TTC549 (cell line): ENCODE results near the gene NMBR.
"Not testable (repeated sequence)": the region's sequence is repeated elsewhere in the genome, so short reads cannot be mapped to it uniquely, and the experiment has no call there.

Experiments used
- FAIRE-seq: peaks from 2 replicates; lab custom pipeline; 2012; peaks lifted over from hg19 to GRCh38; lab: Jason Lieb, UNC

NMBR gene

DNA sequence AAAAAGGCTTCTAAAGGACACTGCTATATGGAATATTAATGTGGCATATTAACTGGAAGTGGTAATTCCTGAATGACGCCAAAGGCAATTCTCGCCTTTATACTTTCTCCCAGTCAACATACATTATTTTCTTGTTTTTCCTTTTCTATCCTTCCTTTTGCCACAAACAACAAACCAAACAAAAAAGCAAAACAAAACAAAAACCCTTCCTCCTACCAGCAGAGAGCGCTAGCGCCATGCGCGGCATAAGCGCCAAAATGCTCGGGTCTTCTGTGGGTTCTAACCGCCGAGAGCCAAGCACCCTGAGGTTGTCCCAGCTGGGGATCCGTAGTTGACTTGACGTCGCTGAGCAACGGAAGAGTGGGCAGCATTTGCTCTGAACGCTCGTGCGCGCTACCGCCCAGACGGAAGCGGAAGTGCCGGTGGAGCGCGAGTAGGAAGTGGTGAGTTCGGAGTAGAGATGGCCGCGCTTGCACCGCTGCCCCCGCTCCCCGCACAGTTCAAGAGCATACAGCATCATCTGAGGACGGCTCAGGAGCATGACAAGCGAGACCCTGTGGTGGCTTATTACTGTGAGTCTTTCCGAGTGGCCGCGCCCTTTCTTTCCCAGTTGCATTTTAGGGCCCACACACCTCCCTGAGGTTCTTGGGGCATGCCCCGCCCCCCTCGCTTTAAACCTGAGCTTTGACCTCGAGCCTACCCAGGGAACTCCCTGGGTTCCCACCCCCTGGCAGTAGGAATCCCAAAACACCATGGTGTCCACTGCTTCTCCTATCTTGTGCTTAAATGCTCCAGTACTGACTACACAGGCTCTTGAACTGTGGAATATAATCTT, at the start of gene NMBR, which contains the start of gene VTA1:
NMBR (minus strand) TSS at position 295 of the 835 bp plus-strand sequence. CDS start 58,464 bp downstream, outside the sequence.
VTA1 (plus strand) TSS at position 436 of the 835 bp plus-strand sequence; CDS start at position 461, 25 bp downstream.
- FAIRE-seq, result peak; percentile 96

DNA sequence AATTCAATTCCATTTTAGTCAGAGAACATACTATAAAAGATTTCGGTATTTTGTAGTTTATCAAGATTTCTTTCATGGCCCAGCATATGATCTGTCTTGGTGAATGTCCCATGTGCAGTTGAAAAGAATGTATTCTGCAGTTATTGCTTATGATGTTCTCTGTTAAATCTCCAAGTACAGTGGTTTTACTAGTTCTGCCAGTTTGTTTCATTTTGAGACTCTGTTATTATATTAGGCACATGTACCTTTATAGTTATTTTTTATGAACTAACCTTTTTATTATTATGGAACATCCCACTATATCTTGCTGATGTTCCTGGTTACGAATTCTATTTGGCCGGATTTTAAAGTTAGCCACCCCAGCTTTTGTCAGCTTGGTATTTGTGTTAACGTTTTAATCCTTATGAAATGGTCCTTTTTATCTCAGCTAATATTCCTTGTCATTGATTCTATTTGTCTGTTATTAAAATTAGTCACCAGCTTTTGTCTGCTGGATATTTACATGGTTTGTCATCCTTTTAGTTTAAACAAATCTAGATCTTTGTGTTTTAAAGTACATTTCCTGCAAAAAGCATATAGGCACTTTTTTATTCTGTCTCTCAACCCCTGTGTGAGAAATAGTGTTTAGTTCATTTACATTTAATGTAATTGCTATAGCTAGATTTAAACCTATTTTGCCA, 49.1 kb upstream of the NMBR start:
- FAIRE-seq, result no peak

DNA sequence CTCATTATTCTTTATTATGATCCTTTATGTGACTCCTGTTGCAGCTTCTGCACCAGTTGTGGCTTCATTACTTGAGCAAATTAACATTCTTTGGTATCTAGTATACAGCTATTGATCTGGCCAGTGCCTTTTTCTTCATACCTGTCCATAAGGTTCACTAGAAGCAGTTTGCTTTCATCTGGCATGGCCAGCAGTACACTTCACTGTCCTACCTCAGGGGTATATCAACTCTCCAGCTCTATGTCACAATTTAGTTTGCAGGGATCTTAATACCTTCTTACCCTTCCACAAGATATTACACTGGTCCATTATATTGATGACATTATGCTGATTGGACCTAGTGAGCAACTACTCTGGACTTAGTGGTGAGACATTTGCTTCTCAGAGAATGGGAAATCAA, 46.7 kb upstream of the NMBR start:
- no peak for FAIRE-seq

DNA sequence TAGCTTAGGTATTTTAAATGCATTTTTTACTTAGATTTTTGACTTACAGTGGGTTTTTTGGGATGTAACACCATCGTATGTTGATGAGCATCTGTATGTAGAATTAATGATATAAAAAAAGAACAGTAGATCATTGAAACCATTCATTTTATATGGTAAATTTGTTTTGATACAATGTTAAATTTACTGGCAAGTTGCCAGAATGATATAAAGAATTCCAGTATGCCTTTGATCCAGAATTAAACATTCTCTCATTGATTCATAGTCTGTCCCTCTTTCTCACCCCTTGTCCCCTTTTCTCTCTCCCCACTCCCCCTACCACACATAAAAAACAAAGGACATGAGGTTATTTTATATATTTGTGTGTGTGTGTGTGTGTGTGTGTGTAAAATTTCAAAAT, 45.4 kb upstream of the NMBR start:
- no peak for FAIRE-seq

DNA sequence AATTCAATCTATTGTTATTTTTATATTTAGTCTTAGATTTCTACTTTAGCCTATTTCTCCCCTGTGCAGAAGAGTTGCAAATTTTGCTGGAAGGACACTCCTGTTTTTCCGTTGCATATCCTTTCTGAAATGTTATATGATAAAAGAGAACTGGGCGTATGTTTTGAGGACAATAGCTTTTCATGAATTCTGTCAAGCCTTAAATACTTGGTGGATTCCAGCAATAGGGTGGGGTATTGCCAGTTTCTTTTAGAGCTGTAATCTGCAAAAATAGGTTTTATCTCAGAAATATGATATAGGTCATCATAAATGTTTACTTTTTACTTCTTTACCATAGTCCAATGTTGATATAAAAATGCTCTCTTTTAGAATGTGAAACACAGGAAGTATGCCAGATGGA, 42.1 kb upstream of the NMBR start:
- FAIRE-seq, result no peak

DNA sequence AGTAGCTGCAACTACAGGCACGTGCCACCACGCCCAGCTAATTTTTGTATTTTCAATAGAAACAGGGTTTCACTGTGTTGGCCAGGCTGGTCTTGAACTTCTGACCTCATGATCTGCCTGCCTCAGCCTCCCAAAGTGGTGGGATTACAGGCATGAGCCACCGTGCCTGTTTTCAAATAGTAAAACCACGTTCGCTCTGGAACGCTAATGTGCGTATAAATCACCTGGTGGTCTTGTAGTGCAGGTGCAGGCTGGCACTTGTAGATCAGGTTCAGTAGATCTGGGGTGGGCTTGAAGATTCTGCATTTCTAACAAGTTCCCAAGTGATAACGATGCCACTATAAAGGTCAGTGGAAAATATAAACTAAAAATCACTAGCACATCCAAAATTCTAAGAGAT, 41.4 kb upstream of the NMBR start:
- FAIRE-seq, result not testable (repeated sequence)

DNA sequence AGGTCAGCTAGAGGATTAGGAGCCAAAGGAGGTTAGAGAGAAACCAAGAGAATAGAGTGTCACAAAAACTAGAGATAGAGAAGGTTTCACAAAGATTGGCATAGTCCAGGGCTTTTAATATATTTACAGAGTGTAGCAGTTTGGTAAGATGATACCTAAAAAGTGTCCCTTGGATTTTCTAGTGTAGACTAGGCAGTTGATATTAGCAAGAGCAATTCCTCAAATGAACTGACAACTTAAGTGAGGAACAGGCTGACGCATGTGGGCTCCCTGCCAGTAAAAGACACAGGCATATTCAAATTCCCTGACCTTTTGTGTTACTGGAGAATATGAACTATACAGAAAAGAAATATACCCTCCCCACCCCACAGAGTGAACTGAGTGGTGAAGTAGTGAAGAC, 40.3 kb upstream of the NMBR start:
- no peak for FAIRE-seq

DNA sequence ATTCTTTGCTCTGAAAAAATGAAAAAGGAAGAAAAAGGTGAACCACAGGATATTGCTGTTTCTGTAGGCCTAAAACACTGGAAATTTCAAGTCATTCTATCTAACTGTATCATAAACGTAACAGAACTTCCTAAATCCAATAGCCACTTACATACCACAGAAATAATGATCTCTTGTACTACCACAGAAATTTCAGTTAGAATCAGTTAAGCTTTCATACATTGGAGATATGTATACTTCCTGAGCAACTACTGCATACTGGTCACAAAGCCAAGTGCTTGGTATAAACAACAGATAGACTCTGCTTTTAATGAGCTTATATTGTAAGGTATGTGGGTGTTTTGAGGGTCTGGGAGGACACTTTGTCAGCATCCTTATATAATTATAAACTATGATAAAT, 38.7 kb upstream of the NMBR start:
- no peak for FAIRE-seq

DNA sequence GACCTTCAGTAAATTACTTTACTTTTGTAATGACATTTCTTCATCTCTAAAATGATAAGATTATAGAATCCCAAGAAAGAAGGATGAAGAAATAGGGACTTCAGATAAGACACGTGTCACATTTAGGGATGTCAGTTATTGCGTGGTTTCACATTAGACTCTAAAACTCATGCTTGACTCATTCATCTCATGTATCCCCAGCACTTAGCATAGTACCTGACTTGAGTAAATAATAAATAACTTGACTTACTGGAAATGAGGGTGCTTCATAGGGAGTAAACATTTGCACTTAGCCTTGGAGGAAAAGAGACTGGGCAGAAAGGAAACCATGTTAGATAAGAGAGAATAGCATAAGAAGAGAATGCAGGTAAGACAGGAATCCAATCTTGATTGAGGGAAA, 37.4 kb upstream of the NMBR start:
- no peak for FAIRE-seq

DNA sequence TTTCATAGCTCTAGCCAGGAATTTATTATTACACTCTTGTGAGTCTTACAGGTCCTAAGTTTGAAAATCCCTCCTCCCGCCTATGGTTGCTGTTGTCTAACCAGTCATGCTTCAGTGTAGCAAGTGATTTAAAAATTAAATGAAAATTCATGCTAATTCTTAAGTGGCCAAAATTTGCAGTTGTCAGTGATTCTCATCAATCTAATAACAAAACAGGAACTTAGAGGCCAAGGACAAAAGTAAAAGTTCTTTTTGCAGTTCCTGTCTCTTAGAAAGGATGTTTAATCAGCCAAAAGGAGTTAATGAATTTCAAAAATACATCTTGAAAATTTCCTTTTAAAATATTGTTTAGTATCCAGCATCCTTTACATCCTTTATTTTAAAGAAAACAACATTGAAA, 36.4 kb upstream of the NMBR start:
- FAIRE-seq, result no peak

DNA sequence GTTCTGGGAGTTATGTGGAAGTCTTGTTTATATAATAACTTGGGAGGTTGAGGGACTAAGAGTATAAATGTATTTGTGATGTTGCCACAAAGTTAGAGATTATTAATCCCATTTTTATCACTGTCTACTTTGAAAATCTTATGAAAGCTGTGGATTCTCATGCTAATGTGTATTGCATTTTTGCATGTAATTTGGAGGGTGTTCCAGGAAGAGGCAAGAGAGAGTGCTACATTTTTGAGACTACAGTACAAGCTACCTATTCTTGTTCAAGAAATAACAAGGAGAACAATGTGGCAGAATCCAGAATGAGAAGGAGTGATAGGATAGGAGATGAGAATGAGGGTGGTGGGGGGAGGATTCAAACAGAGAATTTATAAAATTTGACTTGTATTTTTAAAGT, 35.1 kb upstream of the NMBR start:
- FAIRE-seq, result no peak

DNA sequence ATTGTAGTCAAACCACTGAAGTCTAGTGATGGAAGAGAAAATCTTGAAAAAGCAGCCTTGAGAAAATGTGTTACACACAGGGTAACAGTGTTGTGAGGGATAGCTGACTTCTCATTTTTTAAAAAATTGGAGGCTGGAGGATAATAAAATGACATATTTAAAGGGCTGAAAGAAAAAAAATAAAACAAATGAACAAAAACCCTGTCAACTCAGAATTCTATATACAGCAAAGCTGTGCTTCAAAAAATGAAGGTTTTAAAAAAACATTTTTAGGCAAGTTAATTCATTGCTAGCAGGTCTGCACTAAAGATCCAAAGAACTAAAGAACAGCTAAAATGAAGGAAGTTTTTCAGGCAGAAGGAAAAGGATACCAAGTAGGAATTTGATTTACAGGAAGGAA, 31.2 kb upstream of the NMBR start:
- FAIRE-seq, result no peak

DNA sequence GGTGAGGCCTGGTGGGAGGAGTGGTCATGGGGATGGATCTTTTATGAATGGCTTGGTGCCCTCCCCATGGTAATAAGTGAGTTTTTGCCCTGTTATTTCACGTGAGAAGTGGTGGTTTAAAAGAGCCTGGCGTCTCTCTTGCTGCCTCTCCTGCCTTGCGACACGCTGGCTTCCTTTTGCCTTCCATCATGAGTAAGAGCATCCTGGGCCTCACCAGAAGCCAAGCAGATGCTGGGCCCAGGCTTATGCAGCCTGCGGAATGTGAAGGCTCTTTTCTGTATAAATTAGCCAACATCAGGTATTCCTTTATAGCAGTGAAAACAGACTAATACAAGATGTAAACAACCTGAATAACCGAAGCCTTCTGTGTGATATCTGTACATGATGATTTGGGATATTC, 27.8 kb upstream of the NMBR start:
- FAIRE-seq, result no peak

DNA sequence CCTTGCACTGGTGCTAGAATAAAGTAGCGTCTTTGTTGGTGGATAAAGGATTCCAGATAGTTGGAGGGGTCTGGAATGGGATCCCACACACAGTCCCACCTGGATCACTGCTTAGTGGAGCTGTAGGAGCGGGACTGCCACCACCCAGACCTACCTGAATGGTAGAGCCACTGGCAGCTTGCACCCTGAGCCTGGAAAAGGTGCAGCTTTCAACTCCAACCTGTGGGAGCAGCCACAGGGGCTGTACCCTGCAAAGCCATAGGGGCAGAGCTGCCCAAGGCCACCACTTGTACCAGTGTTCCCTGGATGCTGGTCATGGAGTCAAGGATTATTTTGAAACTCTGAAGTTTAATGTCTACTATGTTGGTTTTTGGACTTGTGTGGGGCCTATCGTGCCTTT, 27.1 kb upstream of the NMBR start:
- FAIRE-seq, result no peak

DNA sequence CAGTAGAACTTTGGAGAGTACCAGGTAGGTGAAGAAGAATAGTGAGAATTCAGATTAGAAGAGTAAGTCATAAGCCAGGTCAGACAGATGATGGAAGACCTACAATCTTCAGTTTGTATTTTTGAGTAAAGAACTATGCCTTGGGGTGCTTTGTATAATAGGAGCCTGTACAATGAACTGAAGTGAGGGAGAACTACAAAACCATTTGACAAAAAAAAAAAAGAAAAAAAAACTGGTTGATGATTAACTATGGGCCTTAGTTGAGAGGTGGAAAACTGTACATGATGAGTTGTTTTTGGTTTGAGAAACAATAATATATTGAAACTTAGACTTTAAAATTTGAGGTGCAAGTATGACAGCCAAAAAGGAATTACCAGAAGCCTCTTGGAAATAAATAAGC, 25.8 kb upstream of the NMBR start:
- no peak for FAIRE-seq

DNA sequence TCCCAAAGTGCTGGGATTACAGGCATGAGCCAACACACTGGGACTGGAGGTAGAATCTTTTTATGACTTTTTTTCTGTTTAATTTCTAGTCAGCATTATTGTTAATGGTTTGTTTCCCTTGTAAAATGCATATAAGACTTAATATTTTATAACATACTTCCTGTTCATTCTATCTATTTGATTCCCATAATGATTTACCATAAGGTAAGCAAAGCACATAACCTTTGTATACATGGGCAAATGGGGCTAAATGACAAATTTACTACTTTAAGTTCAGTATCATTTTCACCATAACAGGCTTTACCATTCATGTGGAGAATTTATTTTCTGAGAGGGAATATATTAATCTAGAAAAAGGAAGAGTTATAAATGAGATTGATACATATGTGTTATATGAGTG, 24.4 kb upstream of the NMBR start:
- no peak for FAIRE-seq

DNA sequence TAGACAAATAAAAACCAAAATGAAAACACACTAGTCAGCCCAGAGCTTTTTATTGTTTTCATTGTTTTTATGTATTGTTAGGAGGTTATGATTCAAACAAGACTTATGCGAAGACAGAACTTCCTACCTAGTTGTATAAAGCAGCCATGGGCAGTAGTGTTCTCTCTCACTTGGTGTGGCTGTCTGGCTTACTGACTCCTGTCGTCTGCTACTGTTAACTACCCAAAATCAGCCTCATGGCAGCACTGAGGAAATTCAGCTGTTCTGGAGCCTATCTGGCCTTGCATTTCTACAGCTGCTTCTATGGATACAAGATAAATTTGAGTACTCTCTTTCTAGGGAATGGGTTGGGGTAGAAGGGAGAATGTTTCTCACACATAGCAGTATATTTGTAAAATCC, 20.6 kb upstream of the NMBR start:
- FAIRE-seq, result no peak

DNA sequence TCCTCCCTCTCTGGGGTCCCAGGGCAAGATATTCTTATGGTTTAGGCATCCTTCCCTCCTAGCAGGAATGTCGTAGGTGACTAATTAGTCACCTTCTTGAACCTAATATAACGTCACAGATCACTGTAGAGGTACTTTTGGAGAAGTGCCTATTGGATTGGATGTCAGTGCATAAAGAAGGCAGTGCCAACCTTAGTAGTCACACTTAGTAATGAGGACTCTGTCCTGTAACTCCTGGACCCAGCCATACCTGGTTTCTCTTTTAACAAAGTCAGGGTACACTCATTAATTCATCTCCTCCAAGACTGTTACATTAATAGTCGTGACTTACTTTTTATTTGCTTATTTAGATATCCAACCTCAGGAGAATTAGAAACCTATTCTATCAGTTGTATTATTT, 20.1 kb upstream of the NMBR start:
- FAIRE-seq, result no peak

DNA sequence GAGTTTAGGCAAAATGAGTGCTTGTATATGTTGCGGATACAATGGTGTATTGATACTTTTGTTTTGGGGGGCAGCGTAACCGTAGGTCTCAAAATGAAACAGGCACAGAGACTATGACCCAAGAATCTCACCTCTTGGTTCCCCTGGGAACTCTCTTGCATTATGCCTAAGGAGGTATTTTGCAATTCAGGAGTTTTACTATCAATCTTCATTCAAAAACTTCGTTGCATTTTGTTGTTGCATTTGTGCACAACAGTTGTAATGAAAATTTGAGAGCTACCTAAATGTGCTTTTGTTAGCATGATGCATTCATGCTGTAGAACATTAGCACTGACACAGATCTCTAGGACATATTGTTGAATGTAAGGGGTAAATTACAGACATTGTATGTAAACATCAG, 18.3 kb upstream of the NMBR start:
- FAIRE-seq, result no peak

DNA sequence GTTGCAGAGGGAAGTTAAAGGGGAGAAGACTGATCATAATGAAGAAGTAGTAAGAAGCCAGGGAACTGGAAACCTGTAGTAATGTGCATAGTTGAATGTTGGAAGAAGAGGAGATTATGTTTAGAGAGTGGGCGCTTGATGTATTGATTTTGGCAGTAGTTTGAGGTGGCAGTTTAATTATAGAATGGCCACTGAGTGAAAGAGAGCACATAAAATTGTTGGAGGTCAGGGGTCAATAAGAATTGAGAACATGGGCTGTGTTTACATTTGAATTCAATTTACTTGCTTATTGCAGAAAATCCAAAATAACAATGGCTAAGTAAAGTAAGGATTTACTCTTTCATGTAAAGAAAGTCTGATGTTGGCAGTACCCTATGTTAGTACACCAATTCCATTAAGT, 15.9 kb upstream of the NMBR start:
- FAIRE-seq, result no peak

DNA sequence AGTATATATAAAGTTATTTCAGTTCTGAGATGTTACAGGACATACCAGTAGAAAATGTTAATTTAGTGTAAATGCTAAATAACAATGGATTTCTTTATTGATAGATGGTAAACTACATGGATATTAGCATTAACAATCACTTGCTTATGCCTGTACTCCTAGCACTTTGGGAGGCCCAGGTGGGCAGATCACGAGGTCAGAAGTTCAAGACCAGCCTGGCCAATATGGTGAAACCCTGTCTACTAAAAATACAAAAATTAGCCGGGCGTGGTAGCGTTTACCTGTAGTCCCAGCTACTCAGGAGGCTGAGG, 9.8 kb upstream of the NMBR start:
- not testable (repeated sequence) for FAIRE-seq

DNA sequence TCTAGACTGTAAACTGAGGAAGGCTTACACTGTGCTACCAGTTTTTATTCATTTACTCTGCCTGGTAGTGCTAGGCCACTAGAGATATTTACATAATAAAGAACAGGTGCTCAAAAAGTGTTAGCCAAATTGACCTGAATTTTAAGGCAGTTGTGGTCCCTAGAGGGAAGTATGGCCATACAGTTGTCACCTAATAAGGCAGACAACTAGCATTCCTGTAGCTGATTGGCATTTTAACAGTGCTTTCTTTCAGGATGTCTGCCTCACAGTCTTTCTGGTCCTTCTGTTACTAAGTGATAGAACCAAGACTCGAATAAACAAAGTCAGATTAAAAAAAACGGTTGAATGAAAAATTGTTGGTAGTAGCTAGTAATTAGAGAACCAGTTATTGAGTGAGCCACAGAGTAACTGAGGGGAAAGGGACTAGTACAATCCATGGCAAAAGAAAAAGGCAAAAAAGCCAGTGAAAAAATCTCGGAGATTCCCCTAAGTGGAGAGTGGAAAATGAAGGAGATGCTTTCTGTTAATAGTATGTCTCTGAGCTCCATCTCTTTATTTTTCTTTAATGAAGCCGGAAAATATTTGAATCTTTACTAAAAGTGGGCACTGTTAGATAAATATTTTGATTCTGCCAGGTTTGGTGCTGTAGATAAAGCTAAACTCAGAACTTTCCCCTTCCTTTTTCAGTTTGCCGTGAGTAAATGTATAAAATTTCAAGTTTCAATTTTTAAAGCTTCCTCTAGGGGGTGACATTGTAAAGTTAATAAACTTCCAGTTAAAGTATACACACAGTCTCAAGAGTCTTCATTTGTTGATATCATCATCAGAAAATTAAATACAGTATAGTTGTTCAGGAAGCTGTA, 9.2 kb upstream of the NMBR start:
- FAIRE-seq, result peak; percentile 86

DNA sequence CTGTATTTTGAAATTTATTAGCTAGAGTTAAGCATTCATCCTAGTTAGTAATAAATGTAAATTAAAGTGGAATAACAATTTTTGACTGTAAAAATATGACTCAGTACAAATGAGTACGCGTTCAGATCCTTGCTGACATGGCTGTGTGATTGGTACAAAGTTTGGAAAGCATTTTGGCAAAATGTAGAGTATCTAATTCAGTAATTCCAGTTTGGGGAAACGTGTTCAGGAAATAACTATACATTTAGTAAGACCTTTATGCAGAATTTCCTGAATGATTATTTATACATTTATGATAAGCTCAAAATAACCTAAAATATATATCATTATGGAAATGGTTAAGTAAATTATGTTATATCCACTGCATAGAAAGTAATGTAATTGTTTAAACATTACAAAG, 8.2 kb upstream of the NMBR start:
- FAIRE-seq, result no peak
